Activated naive CD8-positive, alpha-beta T cell treated with anti-CD3 and anti-CD28 coated beads, Interleukin-2, amount 50 U/mL, for 24 hours (primary cell): ENCODE measurements around the gene SYNM.

Source experiments
- ATAC-seq: fragments of 150-1000 bp; cut with Tn5 transposase; one replicate; pipeline ENCODE4 v1.10.0; 2021
- DNase-seq: peaks from one replicate; pipeline ENCODE4 v3.0.0; 2021
- H3K27ac Mint-ChIP-seq: one replicate; pipeline ENCODE4 v1.8.0; 2021; ENCODE audit warnings: mild to moderate bottlenecking, mixed read lengths
- H3K27me3 Mint-ChIP-seq: one replicate; pipeline ENCODE4 v1.8.0; 2021; ENCODE audit warnings: mixed read lengths
- H3K36me3 Mint-ChIP-seq: one replicate; pipeline ENCODE4 v1.8.0; 2021; ENCODE audit warnings: low read depth, mixed read lengths
- H3K4me1 Mint-ChIP-seq: one replicate; pipeline ENCODE4 v1.8.0; 2021; ENCODE audit warnings: mixed read lengths
- H3K4me3 Mint-ChIP-seq: one replicate; pipeline ENCODE4 v1.8.0; 2021; ENCODE audit warnings: mild to moderate bottlenecking, moderate library complexity, mixed read lengths
- H3K9me3 Mint-ChIP-seq: one replicate; pipeline ENCODE4 v1.8.0; 2021; ENCODE audit warnings: mixed read lengths

Gene SYNM

GRCh38 chr15:99165020-99165790 lies 60.3 kb downstream of the SYNM start:
- Mint-ChIP-seq H3K4me1 (peaks cover 10% of the 10 kb centered on the region), H3K27me3 (no peaks in the 10 kb centered on the region), H3K36me3 (no peaks in the 10 kb centered on the region), H3K27ac (no peak overlapping the region), H3K9me3 (no peaks in the 10 kb centered on the region), H3K4me3 (no peak overlapping the region)
- ATAC-seq, result no peak
- DNase-seq, result no peak

GRCh38 chr15:99165956-99166689 lies 61.2 kb downstream of the SYNM start:
- Mint-ChIP-seq H3K27ac (no peak overlapping the region), H3K9me3 (no peaks in the 10 kb centered on the region), H3K36me3 (no peaks in the 10 kb centered on the region), H3K4me1 (peaks cover 10% of the 10 kb centered on the region), H3K4me3 (no peak overlapping the region), H3K27me3 (no peaks in the 10 kb centered on the region)
- no peak for DNase-seq
- ATAC-seq, result no peak

DNA sequence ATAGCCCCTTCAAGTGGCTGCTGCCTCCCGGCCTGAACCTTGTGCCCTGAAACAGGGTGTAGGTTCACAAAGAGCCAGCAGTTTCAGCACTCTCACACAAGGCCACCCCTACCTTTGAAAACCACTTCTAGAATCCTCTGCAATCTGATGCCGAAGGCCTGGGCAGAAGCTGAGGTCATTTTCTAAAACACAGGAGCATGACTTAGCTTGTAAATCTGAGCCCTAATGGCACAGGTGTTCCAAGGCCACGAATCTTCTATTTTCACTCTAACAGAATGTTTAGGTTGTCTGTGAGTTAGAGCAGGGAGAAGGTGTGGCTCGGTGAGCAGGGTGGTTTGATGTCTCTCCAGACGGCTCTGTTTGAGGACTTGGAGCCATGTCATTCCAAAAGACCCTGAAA lies 62.3 kb downstream of the SYNM start:
- DNase-seq (no peak), ATAC-seq (no peak)
- Mint-ChIP-seq H3K27me3 (no peaks in the 10 kb centered on the region), H3K4me1 (peaks cover 10% of the 10 kb centered on the region), H3K27ac (no peak overlapping the region), H3K4me3 (no peak overlapping the region), H3K9me3 (no peaks in the 10 kb centered on the region), H3K36me3 (no peaks in the 10 kb centered on the region)

DNA sequence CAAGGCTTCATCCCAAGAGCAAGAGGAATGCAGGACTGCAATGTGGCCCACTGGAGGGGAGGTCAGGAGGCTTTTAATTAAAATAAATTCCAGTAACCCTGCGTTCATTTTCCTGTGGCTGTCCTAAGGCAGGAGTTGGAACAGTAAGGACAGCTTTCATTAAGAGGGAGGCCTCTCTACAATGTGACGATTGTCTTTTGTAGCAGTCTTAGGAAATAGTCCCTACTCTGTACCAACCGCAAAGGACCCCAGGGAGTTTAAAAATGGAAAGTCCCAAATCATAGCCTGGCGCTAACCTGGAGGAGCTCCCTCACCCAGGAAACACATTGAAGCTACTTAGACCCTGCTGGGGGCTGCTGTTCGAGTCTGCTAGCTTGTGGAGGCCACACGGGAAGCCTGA lies 62.8 kb downstream of the SYNM start:
- no peak for ATAC-seq
- no peak overlapping the region for H3K27ac Mint-ChIP-seq
- H3K27me3 Mint-ChIP-seq, result no peaks in the 10 kb centered on the region

DNA sequence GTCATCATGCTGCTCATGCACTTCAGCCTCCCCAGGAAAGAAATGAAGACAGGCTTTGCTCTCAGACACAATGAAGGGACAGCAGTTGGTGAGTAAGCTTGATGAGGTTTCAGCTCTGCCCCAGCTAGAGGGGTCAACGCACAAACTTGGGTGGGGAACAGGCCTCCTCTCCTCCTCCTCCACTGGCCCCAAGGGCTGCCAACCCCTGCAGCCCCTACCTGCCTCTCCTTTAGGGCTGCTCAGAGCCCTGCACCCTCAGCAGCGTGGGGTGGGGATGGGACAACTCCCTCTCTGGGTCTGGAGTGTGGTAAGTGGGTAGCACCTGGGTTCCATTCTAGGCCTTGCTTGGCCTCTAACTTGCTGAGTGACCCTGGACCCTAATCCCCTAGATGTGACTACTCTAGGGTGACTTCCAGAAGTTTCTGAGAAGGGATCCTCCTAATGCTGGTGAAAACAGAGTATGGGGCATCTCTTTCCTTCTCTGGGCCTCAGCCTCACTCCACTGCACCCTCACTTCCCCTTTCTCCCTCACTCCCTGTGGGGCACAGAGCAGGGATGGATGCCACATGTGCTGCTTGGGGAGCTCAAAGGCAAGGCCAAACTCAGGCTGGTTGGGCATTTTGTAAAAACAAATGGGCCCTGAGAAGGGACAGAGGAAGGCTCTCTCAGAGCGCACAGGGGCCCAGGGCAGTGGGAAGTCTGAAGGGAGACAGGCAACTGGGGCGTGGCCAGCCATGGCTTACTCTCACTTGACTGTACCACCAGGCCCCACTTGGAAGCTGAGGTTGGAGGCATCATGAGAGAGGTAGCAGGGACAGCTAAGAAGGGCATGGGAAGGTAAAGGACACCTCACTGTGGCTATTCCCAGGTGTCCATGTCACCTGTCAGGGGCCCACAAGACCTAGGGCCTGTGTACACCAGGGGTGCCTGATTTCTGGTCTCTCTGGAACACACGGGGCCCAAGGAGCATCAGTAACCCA lies 64.0 kb downstream of the SYNM start:
- H3K4me3 Mint-ChIP-seq, result no peak overlapping the region
- ATAC-seq (no peak), DNase-seq (no peak)
- peaks cover 2% of the 10 kb centered on the region for H3K4me1 Mint-ChIP-seq
- no peaks in the 10 kb centered on the region for H3K36me3 Mint-ChIP-seq
- H3K27ac Mint-ChIP-seq, result no peak overlapping the region
- H3K27me3 Mint-ChIP-seq, result no peaks in the 10 kb centered on the region
- H3K9me3 Mint-ChIP-seq, result no peaks in the 10 kb centered on the region

More for the DNA sequence above, 62.8 kb downstream of the SYNM start:
- Mint-ChIP-seq H3K4me3 (no peak overlapping the region), H3K9me3 (no peaks in the 10 kb centered on the region), H3K36me3 (no peaks in the 10 kb centered on the region), H3K4me1 (peaks cover 10% of the 10 kb centered on the region)
- DNase-seq, result no peak

GRCh38 chr15:99169769-99170311 lies 65.0 kb downstream of the SYNM start:
- Mint-ChIP-seq H3K4me1 (peaks cover 2% of the 10 kb centered on the region), H3K27me3 (no peaks in the 10 kb centered on the region), H3K9me3 (no peaks in the 10 kb centered on the region), H3K4me3 (no peak overlapping the region), H3K27ac (no peak overlapping the region), H3K36me3 (no peaks in the 10 kb centered on the region)
- DNase-seq, result no peak
- no peak for ATAC-seq

GRCh38 chr15:99170476-99171065 lies 65.7 kb downstream of the SYNM start:
- peaks cover 2% of the 10 kb centered on the region for H3K4me1 Mint-ChIP-seq
- ATAC-seq, result no peak
- H3K27ac Mint-ChIP-seq, result no peak overlapping the region
- no peaks in the 10 kb centered on the region for H3K9me3 Mint-ChIP-seq
- no peaks in the 10 kb centered on the region for H3K27me3 Mint-ChIP-seq
- H3K4me3 Mint-ChIP-seq, result no peak overlapping the region
- no peaks in the 10 kb centered on the region for H3K36me3 Mint-ChIP-seq
- DNase-seq, result no peak

GRCh38 chr15:99172171-99172570 lies 67.3 kb downstream of the SYNM start:
- Mint-ChIP-seq H3K27me3 (no peaks in the 10 kb centered on the region), H3K9me3 (no peaks in the 10 kb centered on the region), H3K36me3 (no peaks in the 10 kb centered on the region), H3K4me3 (no peak overlapping the region), H3K4me1 (peaks cover 2% of the 10 kb centered on the region), H3K27ac (no peak overlapping the region)
- ATAC-seq, result no peak
- DNase-seq, result no peak

DNA sequence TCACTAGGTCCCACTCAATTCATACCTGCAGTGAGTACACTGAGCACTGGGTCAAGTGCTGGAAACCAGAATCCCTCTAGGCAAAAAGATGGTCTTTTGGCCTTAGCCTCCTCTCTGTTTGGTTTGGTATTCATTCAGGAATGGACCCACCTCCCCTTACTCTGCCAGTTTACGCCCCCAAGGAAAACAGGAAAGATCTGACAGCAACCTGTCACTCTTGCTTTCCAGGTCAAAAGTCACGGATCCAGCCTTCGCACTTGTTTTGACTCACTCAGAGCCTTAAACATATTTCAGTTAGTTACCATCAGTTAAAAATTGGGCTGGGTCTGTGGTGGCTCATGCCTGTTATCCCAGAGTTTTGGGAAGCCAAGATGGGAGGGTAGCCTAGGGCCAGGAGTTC lies 68.1 kb downstream of the SYNM start:
- H3K27ac Mint-ChIP-seq, result no peak overlapping the region

GRCh38 chr15:99174567-99175395 lies 69.9 kb downstream of the SYNM start:
- Mint-ChIP-seq H3K4me3 (no peak overlapping the region), H3K9me3 (no peaks in the 10 kb centered on the region), H3K27me3 (no peaks in the 10 kb centered on the region), H3K36me3 (no peaks in the 10 kb centered on the region), H3K27ac (no peak overlapping the region), H3K4me1 (no peaks in the 10 kb centered on the region)
- DNase-seq, result no peak
- ATAC-seq, result no peak

More for the DNA sequence above, 68.1 kb downstream of the SYNM start:
- no peaks in the 10 kb centered on the region for H3K4me1 Mint-ChIP-seq
- ATAC-seq (no peak), DNase-seq (no peak)
- no peaks in the 10 kb centered on the region for H3K36me3 Mint-ChIP-seq
- no peaks in the 10 kb centered on the region for H3K9me3 Mint-ChIP-seq
- H3K4me3 Mint-ChIP-seq, result no peak overlapping the region
- H3K27me3 Mint-ChIP-seq, result no peaks in the 10 kb centered on the region

GRCh38 chr15:99176757-99177156 lies 71.9 kb downstream of the SYNM start:
- H3K4me1 Mint-ChIP-seq, result no peaks in the 10 kb centered on the region
- ATAC-seq, result no peak

DNA sequence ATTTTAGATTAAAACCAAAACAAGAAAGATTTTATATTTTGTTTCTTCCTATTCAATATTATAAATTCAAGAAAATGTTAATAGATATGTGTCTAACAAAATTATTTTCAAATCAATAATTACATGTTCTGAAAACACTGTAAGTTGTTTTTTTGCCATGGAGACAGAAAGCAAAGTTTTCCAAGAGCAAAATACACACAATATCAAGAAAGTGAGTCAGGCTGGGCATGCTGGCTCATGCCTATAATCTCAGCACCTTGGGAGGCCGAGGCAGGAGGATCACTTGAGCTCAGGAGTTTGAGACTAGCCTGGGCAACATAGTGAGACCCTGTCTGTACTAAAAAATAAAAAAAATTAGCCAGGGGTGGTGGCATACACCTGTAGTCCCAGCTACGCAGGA lies 72.8 kb downstream of the SYNM start:
- Mint-ChIP-seq H3K4me1 (no peaks in the 10 kb centered on the region), H3K4me3 (no peak overlapping the region), H3K27me3 (no peaks in the 10 kb centered on the region), H3K27ac (no peak overlapping the region), H3K9me3 (no peaks in the 10 kb centered on the region), H3K36me3 (no peaks in the 10 kb centered on the region)
- no peak for ATAC-seq
- DNase-seq, result no peak

More at GRCh38 chr15:99176757-99177156, 71.9 kb downstream of the SYNM start:
- H3K9me3 Mint-ChIP-seq, result no peaks in the 10 kb centered on the region
- no peak for DNase-seq
- H3K36me3 Mint-ChIP-seq, result no peaks in the 10 kb centered on the region
- no peak overlapping the region for H3K4me3 Mint-ChIP-seq
- H3K27ac Mint-ChIP-seq, result no peak overlapping the region
- no peaks in the 10 kb centered on the region for H3K27me3 Mint-ChIP-seq
